HG02588 (cell line): ENCODE data around the gene MRPL18.
"Not testable (repeated sequence)": the region's sequence is repeated elsewhere in the genome, so short reads cannot be mapped to it uniquely, and the experiment has no call there.

Experiments used
- ATAC-seq: cut with Tn5 transposase; IDR thresholded peaks from one replicate; pipeline ENCODE4 v1.9.1; 2021; ENCODE audit warnings: mild to moderate bottlenecking, moderate library complexity; ENCODE audit not compliant: unreplicated experiment

Gene MRPL18

GRCh38 chr6:159790149-159790955 is at the start of gene MRPL18:
Gene MRPL18 (plus strand): TSS chr6:159790467. CDS start chr6:159790588, 121 bp downstream.
- peak; percentile 80 for ATAC-seq

- ATAC-seq: no peak
These were observed 48.1 kb upstream of the MRPL18 start for GRCh38 chr6:159742165-159742564.

- no peak for ATAC-seq
These were observed 45.2 kb upstream of the MRPL18 start for GRCh38 chr6:159745081-159745480.

- no peak for ATAC-seq
These were observed 43.5 kb upstream of the MRPL18 start for GRCh38 chr6:159746759-159747158.

GRCh38 chr6:159748127-159748526 is 42.1 kb upstream of the MRPL18 start:
- not testable (repeated sequence) for ATAC-seq

GRCh38 chr6:159751448-159751847 is 38.8 kb upstream of the MRPL18 start:
- ATAC-seq: no peak

GRCh38 chr6:159753081-159753872 is 37.0 kb upstream of the MRPL18 start:
- ATAC-seq: no peak

GRCh38 chr6:159754401-159754800 is 35.9 kb upstream of the MRPL18 start:
- ATAC-seq: no peak

GRCh38 chr6:159754959-159755914 is 35.0 kb upstream of the MRPL18 start:
- ATAC-seq: no peak

GRCh38 chr6:159756508-159756907 is 33.8 kb upstream of the MRPL18 start:
- ATAC-seq: no peak

GRCh38 chr6:159758031-159759001 is 32.0 kb upstream of the MRPL18 start:
- no peak for ATAC-seq

GRCh38 chr6:159759645-159760044 is 30.6 kb upstream of the MRPL18 start:
- no peak for ATAC-seq

- ATAC-seq: no peak
These were observed 29.6 kb upstream of the MRPL18 start for GRCh38 chr6:159760602-159761057.

- peak; percentile 1 for ATAC-seq
These were observed 29.0 kb upstream of the MRPL18 start for GRCh38 chr6:159761129-159761872.

- ATAC-seq: peak; percentile 98
These were observed 28.2 kb upstream of the MRPL18 start, which contains the start of gene ACAT2 for GRCh38 chr6:159761873-159762680. Gene ACAT2 (plus strand): TSS chr6:159762045. CDS start chr6:159762088, 43 bp downstream.

GRCh38 chr6:159762681-159763293 is 27.5 kb upstream of the MRPL18 start:
- no peak for ATAC-seq

GRCh38 chr6:159766906-159767305 is 23.4 kb upstream of the MRPL18 start:
- ATAC-seq: no peak
